ENCODE measurements around the gene ADAM23.

Gene ADAM23

DNA sequence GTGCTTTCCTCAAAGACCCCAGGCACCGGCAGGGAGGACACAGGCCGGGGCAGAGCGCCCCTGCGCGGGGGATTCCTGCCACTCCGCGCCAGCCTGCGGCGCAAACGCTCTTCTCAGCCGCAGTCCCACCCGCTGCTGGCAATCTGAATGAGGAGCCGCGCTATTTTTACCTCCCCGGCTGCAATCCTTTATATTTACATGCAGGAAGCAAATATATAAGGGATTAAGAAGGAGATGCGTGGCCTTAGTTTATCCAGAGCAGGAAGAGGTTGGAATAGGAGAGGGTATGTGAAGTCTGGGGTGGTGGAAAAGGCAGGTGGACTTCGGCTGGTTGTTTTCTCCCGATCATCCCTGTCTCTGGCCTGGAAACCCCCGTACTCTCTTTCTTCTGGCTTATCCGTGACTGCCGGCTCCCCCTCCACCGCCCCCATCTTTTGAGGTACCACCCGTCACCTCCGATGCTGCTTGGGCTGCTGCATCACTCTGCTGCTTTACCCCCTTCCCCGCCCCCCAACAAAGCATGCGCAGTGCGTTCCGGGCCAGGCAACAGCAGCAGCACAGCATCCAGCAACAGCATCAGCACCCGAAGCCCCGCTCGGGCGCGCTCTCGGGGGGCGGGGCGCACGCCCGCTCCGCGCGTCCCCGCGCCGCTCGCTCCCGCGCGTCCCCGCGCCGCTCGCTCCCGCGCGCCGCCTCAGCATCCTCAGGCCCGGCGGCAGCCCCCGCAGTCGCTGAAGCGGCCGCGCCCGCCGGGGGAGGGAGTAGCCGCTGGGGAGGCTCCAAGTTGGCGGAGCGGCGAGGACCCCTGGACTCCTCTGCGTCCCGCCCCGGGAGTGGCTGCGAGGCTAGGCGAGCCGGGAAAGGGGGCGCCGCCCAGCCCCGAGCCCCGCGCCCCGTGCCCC is at the start of gene ADAM23:
Gene ADAM23, plus strand, starts transcription at position 700 of the 902 bp plus-strand sequence. CDS start 335 bp downstream, outside the sequence.
- peak; percentile 83 for DNase-seq

GRCh38 chr2:206396211-206396610 is 47.1 kb upstream of the ADAM23 start:
- no peak for DNase-seq

GRCh38 chr2:206402956-206403569 is 40.3 kb upstream of the ADAM23 start:
- peak; percentile 36 for DNase-seq

DNA sequence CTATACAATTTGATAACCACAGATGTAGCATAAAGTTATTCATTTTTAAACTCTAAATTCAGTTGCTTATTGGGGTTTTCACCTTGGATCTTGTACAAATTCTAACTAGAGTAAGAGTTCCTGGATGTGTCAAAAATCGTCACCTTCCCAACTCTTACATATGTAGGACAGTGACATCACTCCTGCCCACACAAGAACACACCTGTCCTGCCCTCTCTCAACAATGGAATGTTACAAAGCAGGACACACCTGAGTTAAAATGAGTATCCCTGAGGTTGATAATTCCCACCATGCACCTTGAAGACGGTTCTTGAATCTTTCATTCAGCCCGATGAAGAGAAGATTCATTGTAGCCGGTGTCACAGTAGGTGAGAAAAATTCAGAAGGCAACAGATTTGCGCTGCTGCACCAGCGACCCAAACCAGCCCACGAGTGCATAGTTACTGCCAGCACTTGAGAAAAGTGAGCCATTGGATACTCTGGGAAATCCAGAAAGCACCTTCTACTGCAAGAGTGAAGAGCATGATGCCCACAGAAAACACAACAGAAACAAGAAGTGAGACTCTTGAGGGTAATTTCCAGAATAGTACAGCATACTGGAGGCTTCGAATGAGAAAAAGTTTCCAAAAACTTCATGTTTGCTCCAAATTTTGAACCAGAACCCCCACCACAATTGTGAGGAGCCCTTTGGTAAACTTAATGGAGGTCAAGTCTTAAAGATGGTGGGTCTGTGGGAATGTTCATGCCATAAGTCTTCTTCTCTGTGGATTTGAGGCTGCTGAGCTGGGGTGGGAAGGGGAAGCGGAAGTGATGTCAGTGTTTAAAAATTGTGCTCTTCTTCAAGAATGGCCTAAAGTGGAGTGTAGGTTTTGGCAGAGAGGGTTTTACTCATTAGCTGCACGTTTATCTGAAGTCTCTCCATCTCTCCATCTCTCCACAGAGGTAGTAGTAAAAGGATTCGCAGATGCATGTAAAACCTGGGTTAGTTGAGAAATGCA is 34.7 kb upstream of the ADAM23 start:
- no peak for DNase-seq

GRCh38 chr2:206410714-206411113 is 32.6 kb upstream of the ADAM23 start:
- DNase-seq, result no peak

DNA sequence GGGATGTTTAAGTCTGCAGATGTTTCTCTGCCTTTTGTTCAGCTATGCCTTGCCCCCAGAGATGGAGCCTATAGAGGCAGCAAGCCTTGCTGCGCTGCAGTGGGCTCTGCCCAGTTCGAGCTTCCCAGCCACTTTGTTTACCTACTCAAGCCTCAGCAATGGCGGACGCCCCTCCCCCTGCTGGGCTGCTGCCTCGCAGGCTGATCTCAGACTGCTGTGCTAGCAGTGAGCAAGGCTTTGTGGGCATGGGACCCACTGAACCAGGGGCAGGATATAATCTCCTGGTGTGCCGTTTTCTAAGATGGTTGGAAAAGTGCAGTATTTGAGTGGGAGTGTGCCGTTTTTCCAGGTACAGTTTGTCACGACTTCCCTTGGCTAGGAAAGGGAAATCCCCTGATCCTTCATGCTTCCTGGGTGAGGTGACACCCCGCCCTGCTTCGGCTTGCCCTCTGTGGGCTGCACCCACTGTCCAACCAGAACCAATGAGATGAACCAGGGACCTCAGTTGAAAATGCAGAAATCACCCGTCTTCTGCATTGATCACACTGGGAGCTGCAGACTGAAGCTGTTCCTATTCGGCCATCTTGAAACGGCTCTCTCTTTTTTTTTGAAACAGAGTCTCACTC is 27.6 kb upstream of the ADAM23 start:
- peak; percentile 79 for DNase-seq

GRCh38 chr2:206418968-206419367 is 24.4 kb upstream of the ADAM23 start:
- DNase-seq, result no peak

DNA sequence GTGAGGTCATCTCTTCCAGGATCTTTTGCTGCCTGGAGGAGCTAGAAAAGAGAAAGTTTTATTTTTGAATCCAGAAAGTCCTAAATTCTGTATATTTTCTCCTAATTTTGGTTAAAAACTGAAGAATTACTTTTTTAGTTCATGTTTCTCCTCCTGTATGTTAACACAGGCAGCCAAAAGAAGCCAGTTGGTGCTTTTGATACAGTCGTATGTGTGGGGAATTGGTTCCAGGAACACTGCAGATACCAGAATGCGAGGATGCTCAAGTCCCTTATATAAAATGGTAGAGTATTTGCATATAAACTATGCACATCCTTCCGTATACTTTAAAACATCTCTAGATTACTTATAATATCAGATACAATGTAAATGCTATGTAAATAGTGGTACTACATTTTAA is 22.6 kb upstream of the ADAM23 start:
- DNase-seq, result no peak

GRCh38 chr2:206422493-206422892 is 20.8 kb upstream of the ADAM23 start:
- DNase-seq, result no peak

- DNase-seq, result peak; percentile 60
These were observed 20.2 kb upstream of the ADAM23 start for GRCh38 chr2:206423147-206423546.

- no peak for DNase-seq
These were observed 19.2 kb upstream of the ADAM23 start for GRCh38 chr2:206424134-206424533.

- no peak for DNase-seq
These were observed 14.5 kb upstream of the ADAM23 start for GRCh38 chr2:206428783-206429182.

DNA sequence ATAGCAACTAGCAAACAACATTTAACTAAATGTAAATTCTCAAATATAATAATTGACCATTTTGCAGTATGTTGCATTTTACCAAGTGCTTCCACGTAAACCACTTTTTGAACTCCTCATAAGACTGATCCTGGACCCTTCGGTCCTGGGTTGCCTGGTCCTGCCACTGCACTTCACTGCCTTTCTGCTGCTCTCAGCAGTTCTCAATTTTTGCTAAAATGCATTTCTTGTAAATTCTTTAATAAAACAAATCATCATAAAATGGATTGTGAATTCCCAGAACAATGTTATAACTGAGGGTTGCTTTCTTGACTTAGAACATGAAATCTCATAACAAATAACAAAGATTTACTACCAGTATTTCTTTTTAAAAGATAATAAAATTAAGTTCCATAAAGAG is 12.9 kb upstream of the ADAM23 start:
- DNase-seq, result no peak

GRCh38 chr2:206431439-206431838 is 11.9 kb upstream of the ADAM23 start:
- no peak for DNase-seq

DNA sequence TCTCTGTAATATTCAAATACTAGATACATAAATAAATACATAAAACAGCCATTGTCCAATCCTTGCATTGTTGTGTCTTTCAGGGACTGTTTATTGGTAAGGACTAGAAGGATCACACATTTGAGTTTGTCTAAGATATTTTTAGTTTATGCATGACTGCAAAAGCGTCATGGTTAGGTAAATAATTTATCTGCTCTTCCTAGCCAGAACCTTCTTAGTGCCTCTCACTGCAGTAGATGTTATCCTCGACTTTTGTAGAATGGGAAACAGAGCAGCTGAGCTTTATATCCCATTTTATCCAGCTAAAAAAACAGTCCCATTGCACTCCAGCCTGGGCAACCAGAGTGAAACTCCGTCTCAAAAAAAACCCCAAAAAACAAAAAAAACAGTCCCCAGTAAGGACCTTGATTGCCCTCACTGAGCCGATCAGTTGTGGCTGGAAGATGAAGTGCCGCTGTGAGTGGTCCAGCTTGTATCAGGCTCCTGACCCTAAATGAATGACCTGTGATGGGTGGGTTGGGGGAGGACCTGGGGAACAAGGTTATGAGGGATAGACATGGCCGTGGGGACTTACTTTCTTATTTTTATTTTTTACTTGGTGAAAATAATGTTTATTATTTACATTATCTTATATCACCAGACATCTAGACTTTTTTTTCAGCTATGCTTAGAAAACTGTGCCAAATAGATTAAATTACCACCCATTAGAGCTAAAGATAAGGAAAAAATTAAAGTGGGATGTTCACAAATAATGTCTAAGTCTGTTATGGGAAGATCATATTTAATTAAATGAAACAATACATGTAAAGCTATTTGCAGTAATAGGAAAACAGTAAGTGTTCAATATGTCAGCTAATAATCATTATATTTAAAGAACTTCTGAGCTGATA is 10.9 kb upstream of the ADAM23 start:
- DNase-seq, result peak; percentile 72

DNA sequence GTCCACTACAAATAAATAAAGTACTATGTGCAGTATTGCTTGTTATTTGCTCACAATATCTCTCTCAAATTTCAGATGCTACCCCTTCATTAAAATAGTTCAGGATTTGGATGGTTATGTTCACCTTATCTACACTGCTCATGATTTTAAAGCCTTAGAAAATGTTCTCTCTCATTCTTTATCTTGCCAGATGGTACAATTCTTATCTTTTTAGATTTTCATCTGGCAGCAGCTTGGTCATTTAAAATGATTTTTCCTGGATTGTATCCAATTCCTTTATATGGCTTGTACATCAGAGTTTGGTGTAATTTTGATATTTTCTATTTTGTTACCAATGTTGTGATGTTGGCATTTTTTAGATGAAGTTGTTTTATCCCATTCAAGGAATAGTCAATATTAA is 10.1 kb upstream of the ADAM23 start:
- DNase-seq, result no peak

DNA sequence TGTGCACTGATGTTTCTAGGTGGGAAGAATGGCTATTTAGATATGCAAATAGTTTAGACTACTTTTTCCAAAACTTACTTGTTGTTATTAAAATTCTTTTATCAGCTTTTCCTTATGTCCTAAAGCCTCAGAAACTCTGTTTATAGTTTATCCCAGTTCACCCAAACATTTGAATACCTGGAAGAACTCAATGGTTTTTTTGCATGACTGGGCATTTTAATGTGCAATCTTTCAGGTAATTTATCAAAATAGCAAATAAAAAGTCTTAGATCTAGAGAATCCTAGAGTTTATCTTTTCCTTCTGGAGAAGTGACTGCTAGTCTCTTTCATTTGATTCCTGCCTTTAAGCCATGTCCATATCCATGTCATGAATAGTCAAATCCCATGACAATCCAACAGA is 9.6 kb upstream of the ADAM23 start:
- DNase-seq, result no peak

GRCh38 chr2:206435742-206436141 is 7.6 kb upstream of the ADAM23 start:
- DNase-seq, result no peak

DNA sequence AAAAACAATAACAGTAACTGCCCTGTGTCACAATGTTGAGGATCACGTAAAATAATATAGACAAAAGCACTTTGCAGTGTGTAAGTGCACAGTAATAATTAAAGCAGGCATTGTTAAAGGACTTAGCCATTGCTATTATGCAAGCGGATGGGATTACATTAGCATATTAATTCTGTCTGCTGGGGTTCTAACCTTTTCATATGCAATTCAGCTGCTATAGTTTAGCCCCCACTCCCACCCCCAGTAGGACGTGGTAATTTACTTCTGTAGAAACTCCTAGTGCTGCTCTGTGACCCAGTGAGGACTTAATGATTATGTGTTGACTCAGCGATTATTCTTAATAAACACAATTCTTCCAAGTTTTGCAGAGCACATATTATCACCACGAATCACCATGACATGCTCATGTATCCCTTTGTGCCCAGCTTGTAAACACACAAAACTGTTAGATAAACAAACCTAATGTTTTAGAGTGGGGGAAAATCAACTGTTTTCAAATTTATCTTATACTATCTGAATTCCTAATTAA is 5.1 kb upstream of the ADAM23 start:
- DNase-seq, result no peak

DNA sequence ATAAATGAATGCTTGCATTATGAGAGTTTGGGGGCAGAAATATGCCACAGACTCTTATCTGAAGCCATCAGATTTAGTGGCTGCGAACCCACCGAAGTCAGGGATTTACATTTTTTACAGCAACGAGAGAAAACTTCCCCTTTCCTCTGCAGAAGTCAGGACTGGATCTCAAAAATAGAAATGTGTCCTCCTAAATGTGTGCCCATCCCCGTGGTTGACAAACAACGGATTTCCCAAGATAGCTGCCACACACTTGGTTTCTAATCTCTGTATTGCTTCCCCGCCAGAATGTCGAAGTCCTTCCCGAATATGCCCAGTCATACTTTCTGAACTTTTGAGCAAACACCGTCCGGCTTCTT is 879 bp upstream of the ADAM23 start:
- no peak for DNase-seq

All from DMS53 (cell line).